ENCODE results near the gene MINDY4B.

Gene MINDY4B

DNA sequence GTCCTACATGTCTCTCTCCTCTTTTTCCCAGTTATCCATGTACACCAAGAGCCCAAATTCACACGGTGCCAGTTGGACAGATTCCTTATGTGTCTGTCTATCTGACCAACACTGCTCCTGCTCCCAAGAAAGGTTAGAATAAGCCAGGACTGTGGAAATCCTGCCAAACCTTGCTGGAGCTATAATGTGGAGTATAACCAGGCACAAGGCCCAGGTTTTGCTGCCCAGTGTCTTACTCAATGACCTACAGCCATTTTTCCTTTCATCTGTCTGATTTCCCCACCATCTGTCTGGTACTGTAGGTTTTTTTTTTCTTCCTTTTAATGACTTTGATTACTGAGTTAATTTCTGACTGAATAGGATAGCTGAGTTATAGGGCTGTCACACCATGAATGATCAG lies 26.5 kb upstream of the MINDY4B start:
- DNase-seq (ENCODE audit: low read depth): no peak
- H3K4me3 ChIP-seq (replicated peaks; ENCODE audit: low read depth, low read length): no peak overlapping the region
- TF ChIP-seq, protein P1, sequence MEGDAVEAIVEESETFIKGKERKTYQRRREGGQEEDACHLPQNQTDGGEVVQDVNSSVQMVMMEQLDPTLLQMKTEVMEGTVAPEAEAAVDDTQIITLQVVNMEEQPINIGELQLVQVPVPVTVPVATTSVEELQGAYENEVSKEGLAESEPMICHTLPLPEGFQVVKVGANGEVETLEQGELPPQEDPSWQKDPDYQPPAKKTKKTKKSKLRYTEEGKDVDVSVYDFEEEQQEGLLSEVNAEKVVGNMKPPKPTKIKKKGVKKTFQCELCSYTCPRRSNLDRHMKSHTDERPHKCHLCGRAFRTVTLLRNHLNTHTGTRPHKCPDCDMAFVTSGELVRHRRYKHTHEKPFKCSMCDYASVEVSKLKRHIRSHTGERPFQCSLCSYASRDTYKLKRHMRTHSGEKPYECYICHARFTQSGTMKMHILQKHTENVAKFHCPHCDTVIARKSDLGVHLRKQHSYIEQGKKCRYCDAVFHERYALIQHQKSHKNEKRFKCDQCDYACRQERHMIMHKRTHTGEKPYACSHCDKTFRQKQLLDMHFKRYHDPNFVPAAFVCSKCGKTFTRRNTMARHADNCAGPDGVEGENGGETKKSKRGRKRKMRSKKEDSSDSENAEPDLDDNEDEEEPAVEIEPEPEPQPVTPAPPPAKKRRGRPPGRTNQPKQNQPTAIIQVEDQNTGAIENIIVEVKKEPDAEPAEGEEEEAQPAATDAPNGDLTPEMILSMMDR (IDR thresholded peaks at IDR 0.05; ENCODE audit: low read length, missing control alignments): no peak

GRCh38 chr3:150930839-150931238 lies 25.6 kb upstream of the MINDY4B start:
- H3K4me3 ChIP-seq (replicated peaks; ENCODE audit: low read depth, low read length): no peak overlapping the region
- TF ChIP-seq, protein P1 (IDR thresholded peaks at IDR 0.05; ENCODE audit: low read length, missing control alignments): no peak
- no peak for DNase-seq (ENCODE audit: low read depth)

DNA sequence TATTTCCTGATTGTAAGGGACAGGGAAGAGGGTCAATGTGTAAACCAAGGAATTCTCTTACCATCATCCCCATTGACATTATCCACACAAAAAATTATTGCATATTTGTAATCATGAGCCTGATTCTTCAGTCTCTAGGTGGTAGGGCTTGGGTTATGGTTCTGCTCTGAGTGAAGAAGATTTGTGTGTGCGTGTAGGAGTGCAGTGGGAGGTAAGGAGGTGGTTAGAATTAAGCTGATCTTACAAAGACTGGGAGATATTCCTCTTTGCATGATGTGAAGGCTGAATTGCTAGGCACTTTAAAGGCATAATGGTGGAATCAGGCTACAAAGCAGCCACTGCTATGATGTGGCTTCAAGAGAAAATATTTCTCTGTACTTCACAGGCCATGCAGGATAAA lies 23.0 kb upstream of the MINDY4B start:
- DNase-seq (ENCODE audit: low read depth): no peak
- no peak overlapping the region for H3K4me3 ChIP-seq (replicated peaks; ENCODE audit: low read depth, low read length)
- TF ChIP-seq, protein P1 (IDR thresholded peaks at IDR 0.05; ENCODE audit: low read length, missing control alignments): no peak

DNA sequence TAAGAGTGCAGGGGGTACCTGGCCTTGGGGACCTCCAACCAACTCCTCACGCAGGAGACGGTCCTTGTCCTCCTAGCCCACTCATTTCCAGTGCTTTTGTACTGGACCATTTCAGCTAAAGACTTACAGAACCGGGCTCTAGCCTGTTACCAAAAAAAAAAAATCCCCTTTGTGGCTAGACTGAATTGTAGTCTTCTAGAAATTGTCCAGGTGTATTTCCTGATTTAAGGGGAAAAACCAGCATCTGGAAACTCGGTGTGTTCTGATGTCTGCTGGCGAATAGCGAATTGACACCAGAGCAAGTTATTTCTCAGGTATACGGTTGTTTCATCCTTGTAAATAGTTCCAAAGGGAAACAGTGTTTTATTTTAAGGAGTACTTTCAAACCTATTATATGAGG lies 21.1 kb upstream of the MINDY4B start:
- TF ChIP-seq, protein P1 (IDR thresholded peaks at IDR 0.05; ENCODE audit: low read length, missing control alignments): no peak
- H3K4me3 ChIP-seq (replicated peaks; ENCODE audit: low read depth, low read length): no peak overlapping the region
- no peak for DNase-seq (ENCODE audit: low read depth)

DNA sequence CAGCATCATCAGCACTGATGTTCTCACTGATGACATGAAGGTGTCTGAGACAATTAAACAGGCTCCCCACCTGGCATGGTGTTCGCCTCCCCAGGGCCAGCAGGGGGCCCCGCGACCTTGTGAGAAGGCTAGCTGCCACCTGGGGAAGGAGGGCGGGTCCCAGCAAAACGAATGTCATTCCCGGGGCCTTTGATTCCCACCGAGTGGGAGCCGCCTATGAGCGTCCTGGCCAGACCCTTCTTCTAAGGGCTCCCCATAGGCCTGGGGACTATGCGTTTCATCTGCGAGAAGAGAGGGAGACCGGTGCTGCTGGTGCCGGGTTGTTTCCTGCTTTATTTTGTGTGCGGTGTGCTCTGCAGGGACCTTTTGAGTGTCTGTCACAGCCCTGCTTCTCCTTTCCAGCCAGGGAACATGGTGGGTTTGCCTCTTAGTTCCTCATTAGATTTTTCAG lies 20.5 kb upstream of the MINDY4B start:
- H3K4me3 ChIP-seq (replicated peaks; ENCODE audit: low read depth, low read length): no peak overlapping the region
- peak; percentile 20 for DNase-seq (ENCODE audit: low read depth)
- TF ChIP-seq, protein P1 (IDR thresholded peaks at IDR 0.05; ENCODE audit: low read length, missing control alignments): peak; percentile 53

- TF ChIP-seq, protein P1 (IDR thresholded peaks at IDR 0.05; ENCODE audit: low read length, missing control alignments): no peak
- DNase-seq (ENCODE audit: low read depth): peak; percentile 6
- no peak overlapping the region for H3K4me3 ChIP-seq (replicated peaks; ENCODE audit: low read depth, low read length)
These were observed 17.4 kb upstream of the MINDY4B start for GRCh38 chr3:150922611-150923010.

GRCh38 chr3:150921209-150921608 lies 16.0 kb upstream of the MINDY4B start:
- DNase-seq (ENCODE audit: low read depth): no peak

More at GRCh38 chr3:150921209-150921608, 16.0 kb upstream of the MINDY4B start:
- TF ChIP-seq, protein P1 (IDR thresholded peaks at IDR 0.05; ENCODE audit: low read length, missing control alignments): no peak
- no peak overlapping the region for H3K4me3 ChIP-seq (replicated peaks; ENCODE audit: low read depth, low read length)

Measured in fibroblast of pulmonary artery (primary cell).